GM18508 (cell line): ENCODE results near the gene PRKCH.

ENCODE experiments used
- ATAC-seq: cut with Tn5 transposase; IDR thresholded peaks from one replicate; pipeline ENCODE4 v1.9.1; 2021; ENCODE audit warnings: moderate number of reproducible peaks; ENCODE audit not compliant: insufficient read depth, unreplicated experiment

Gene PRKCH

GRCh38 chr14:61482348-61483206 is 161.2 kb downstream of the PRKCH start:
- no peak for ATAC-seq

GRCh38 chr14:61483476-61483875 is 162.1 kb downstream of the PRKCH start:
- ATAC-seq: no peak

- ATAC-seq: no peak
These were observed 162.7 kb downstream of the PRKCH start for GRCh38 chr14:61484031-61484430.

GRCh38 chr14:61484826-61485584 is 163.6 kb downstream of the PRKCH start:
- no peak for ATAC-seq

GRCh38 chr14:61485661-61486060 is 164.3 kb downstream of the PRKCH start:
- no peak for ATAC-seq

DNA sequence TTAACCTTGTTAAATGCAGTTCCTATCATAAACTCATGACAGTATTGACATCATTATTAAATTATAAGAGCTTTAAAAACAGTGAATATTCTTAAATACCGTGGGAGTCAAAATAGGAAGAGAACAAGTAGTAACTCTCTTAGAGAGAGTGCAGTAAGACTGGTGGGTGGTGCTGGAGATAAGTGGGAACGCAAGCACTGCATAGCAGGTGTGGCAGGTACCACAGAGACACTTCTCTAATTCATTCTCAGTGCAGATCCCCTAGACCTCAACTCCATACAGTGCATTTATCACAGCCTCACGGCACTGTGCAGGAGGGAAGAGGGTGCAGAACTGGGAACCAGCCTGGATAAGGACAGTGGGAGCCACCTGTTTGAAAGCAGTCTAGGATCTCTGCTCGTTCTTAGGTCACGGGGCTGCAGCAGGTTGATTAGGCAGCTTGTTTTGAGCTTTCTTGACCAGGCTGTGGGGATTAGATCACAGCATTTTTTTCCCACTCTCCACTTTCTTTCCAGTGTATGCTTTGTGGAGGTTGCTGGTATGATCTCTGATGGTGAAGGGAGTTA is 165.6 kb downstream of the PRKCH start:
- ATAC-seq: no peak

GRCh38 chr14:61488417-61489401 is 167.3 kb downstream of the PRKCH start:
- no peak for ATAC-seq

- no peak for ATAC-seq
These were observed 168.1 kb downstream of the PRKCH start for GRCh38 chr14:61489512-61489911.

- ATAC-seq: no peak
These were observed 168.6 kb downstream of the PRKCH start for GRCh38 chr14:61489932-61490331.

DNA sequence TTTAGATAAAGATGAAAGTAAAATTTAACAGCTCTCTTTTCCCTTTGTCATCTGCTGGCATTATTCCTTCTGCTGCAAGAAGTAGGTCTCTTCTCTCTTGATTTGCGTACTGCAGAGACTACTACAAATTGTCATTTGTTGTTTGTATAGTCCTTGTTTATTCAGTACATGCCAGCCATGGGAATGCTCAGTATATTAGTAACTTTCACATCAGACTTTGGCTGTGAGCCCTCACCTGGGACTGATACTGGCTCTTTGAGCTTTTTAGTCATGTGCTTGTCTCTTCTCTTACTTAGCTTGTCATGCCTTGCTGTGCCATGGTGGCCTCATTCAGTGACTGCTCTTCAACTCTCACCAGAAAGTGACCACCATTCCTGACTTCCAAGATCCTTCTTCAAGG is 169.8 kb downstream of the PRKCH start:
- no peak for ATAC-seq

DNA sequence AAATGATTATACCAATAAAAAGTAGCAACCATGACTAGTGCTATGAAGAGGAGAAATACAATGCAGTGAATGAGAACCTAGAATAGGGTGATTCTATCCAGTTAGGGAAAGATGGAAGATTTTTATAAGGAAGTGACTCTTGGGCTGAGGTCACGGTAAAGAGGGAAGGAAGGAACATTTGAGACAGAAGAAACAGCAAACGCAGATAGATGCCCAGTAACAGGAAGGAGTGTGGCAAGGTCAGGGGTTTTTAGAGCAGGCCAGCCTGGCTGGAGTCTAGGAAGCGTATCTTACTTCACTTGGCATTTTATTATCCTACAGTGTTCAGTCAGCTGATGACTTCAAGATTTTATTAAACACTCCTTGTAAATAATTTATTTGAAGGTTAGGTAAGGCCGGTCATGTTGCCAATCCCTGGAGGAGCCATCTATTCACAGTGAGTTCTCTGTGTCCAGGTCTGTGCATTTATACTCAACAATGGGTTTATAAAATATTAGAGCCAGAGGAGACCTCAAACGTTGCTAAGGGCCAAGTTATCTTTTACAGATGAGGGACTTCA is 170.6 kb downstream of the PRKCH start:
- no peak for ATAC-seq

GRCh38 chr14:61492474-61492873 is 171.1 kb downstream of the PRKCH start:
- ATAC-seq: no peak

DNA sequence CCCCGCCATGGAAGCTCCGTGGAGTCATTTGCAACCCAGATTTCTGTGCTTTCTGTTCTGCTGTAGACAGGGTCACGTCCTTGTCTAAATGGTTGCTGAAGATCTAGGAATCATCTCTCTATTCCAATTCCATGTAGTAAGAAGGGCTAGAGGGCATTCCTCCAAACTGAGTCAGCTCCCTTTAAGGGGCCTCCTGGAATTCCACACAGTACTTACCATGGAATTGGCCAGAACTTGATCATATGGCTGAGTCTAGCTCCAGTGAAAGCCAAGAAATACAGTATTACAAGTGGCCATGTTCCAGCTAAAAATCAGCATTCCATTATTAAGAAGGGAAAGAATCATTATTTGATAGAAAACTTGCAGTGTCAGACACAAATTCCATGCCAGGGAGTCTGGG is 171.9 kb downstream of the PRKCH start:
- ATAC-seq: no peak

GRCh38 chr14:61494018-61494417 is 172.6 kb downstream of the PRKCH start:
- no peak for ATAC-seq

- no peak for ATAC-seq
These were observed 174.4 kb downstream of the PRKCH start for GRCh38 chr14:61495809-61496208.

- no peak for ATAC-seq
These were observed 176.9 kb downstream of the PRKCH start for GRCh38 chr14:61498303-61498702.

DNA sequence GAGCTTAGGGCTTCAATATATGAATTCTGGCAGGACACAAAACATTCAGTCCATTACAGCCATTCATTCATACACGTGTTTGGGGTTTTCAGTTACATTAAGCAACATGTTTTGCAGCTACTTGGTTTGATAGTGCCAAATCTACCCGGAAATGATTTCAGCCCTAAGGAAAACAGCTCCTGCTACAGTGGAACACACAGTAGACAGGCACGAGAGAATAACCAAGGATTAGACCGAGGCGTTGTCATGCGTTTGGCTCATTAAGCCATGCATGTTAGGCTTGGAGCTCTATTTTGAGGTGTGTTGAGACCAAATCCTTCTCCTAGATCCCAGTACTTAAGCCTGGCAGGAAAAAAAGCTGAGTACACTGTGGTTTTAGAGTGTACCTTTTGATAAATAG is 177.4 kb downstream of the PRKCH start:
- no peak for ATAC-seq

DNA sequence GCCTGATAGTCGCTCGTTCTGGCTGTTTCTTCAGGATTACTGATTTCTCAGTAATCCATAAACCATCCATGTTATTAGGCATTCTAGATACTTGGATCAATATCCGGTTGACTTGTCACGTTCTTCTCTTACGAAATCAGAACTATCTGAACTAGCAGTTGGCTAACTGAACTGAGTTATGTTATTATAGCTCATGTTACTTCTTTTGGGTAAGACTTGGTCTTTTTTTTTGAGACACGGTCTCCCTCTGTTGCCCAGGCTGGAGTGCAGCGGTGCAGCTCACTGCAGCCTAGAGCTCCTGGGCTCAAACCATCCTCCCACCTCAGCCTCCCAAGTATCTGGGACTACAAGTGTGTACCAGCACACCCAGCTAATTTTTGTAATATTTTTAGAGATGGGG is 178.6 kb downstream of the PRKCH start:
- ATAC-seq: no peak

DNA sequence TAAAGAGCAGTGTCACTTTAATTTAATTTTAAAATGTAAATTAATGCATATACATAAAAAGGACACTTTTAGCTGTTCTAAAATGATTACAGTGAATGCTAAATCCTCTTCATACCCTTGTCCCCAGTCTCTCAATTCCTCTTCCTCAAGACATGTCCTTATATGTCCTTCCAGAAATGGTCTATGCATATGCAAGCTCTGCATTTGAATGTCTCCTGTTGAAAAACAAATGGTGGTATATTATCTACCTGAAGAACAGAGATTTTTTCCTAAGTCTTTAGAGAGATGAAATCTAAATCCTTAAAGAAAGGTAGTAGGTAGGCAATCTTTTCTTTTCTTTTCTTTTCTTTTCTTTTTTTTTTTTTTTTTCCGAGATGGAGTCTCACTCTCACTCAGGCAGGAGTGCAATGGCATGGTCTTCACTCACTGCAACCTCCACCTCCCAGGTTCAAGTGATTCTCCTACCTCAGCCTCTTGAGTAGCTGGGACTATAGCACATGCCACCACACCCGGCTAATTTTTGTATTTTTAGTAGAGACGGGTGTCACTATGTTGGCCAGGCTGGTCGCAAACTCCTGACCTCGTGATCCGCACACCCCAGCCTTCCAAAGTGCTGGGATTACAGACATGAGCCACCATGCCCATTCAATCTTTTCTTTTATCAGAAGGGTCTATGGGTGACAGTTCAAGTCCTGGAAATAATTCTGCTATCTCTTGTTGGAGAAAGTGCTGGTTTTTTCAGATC is 180.5 kb downstream of the PRKCH start:
- no peak for ATAC-seq
